H1 (cell line): ENCODE data around the gene TCF7. TPM values are rescaled to one million over a fixed set of nuclear protein-coding genes. Genes with fewer than 3 reads are reported as not detected.

Source experiments
- ASH2L ChIP-seq: fragments of 200-600, 300-600 bp; sonication (generic); IDR thresholded peaks from one replicate; pipeline ENCODE4 v1.7.1; 2017; ENCODE audit warnings: low read length
- CHD7 ChIP-seq: fragments of 300-600 bp; sonication (generic); IDR thresholded peaks from 2 replicates; pipeline ENCODE4 v1.7.1; 2012; ENCODE audit warnings: low read length, moderate library complexity, mild to moderate bottlenecking, inconsistent platforms; ENCODE audit not compliant: insufficient replicate concordance
- KDM5A ChIP-seq: fragments of 200-600 bp; IDR thresholded peaks from 2 replicates; pipeline ENCODE4 v1.7.1; 2012; ENCODE audit warnings: mild to moderate bottlenecking, low read length, inconsistent platforms, mixed read lengths
- POU5F1 ChIP-seq: IDR thresholded peaks from 2 replicates; pipeline ENCODE4 v1.6.1; 2011; ENCODE audit warnings: low read depth, mild to moderate bottlenecking, low read length, moderate library complexity
- SUZ12 ChIP-seq: fragments of 200-600 bp; sonication (generic); IDR thresholded peaks from 2 replicates; pipeline ENCODE4 v1.6.1; 2012; ENCODE audit warnings: mild to moderate bottlenecking, inconsistent platforms, low read length, moderate library complexity, mixed read lengths
- TBP ChIP-seq: IDR thresholded peaks from 2 replicates; pipeline ENCODE4 v1.6.1; 2011; ENCODE audit warnings: low read depth, low read length, improper control_type of control experiment
- polyA plus RNA-seq, 7 experiments: library from polyadenylated mRNA; depleted of rRNA in 3 of 7; stranded (reverse) in 5 of 7; unstranded in 2 of 7; fragments of >200 nt in 5 of 7; fragments of 200-250 nt in 2 of 7; gene quantifications; 1 replicate in 5 of 7; 2 replicates in 1 of 7; 4 replicates in 1 of 7; pipeline versions ENCODE4 v1.2.1 to v1.2.3, GENCODE V29; 2011 to 2013; ENCODE audit warnings: missing spikeins in 2 of 7, mixed read lengths in 2 of 7
- total RNA-seq: library from RNA; stranded (reverse); fragmentation: NEBNext Ultra II Directional; extraction: Animal tissue kit (Norgen Biotek cat#: 25700); gene quantifications from 2 replicates; pipeline ENCODE4 v1.2.1, GENCODE V29; 2021

TCF7 gene
- total and polyA plus RNA-seq, 2 of the 8 experiments (the other 6 are each of a cell fraction or from before 2014, with no cell fraction given) = 4.7 to 8.5 TPM

- TF ChIP-seq CHD7 (no peak), POU5F1 (no peak), ASH2L (no peak), TBP (no peak), KDM5A (no peak), SUZ12 (no peak)
Observed at GRCh38 chr5:134189031-134189430, 74.5 kb downstream of the TCF7 start (continued).
